Measurements from ENCODE around the gene TRIM33. TPM values are rescaled to one million over a fixed set of nuclear protein-coding genes. Genes with fewer than 3 reads are reported as not detected.

Gene TRIM33
- total and polyA plus RNA-seq, 2 of the 13 experiments (the other 11 are each of a cell fraction or from before 2014, with no cell fraction given) = 35.5 to 42.2 TPM

GRCh38 chr1:114454539-114454938, 56.5 kb downstream of the TRIM33 start (continued):
- TF ChIP-seq U2AF2 (IDR thresholded peaks at IDR 0.05; ENCODE audit: low read depth, low read length) = no peak
- no peak for TF ChIP-seq ZNF34 (CRISPR knock-in tag; IDR thresholded peaks at IDR 0.05; ENCODE audit: borderline replicate concordance)
- no peak for TF ChIP-seq HOXA3 (CRISPR knock-in tag; IDR thresholded peaks at IDR 0.05)
- TF ChIP-seq ZKSCAN1 (IDR thresholded peaks at IDR 0.05; ENCODE audit: low read length) = no peak
- TF ChIP-seq ZNF143 (CRISPR knock-in tag; IDR thresholded peaks at IDR 0.05) = no peak
- TF ChIP-seq PRDM4 (CRISPR knock-in tag; IDR thresholded peaks at IDR 0.05; ENCODE audit: borderline replicate concordance) = no peak
- no peak for TF ChIP-seq ZNF703 (CRISPR knock-in tag; IDR thresholded peaks at IDR 0.05; ENCODE audit: borderline replicate concordance)
- no peak for TF ChIP-seq ATAD3A (CRISPR knock-in tag; IDR thresholded peaks at IDR 0.05)
- no peak for TF ChIP-seq RBAK (CRISPR knock-in tag; IDR thresholded peaks at IDR 0.05)
- no peak for TF ChIP-seq ZBTB44 (CRISPR knock-in tag; IDR thresholded peaks at IDR 0.05)
- no peak for TF ChIP-seq ZFYVE20 (CRISPR knock-in tag; IDR thresholded peaks at IDR 0.05; ENCODE audit: borderline replicate concordance, low read depth)
- TF ChIP-seq ZNF18 (CRISPR knock-in tag; IDR thresholded peaks at IDR 0.05; ENCODE audit: insufficient replicate concordance) = no peak
